Measurements from ENCODE around the gene PROSER2.
"Not testable (repeated sequence)": the region's sequence is repeated elsewhere in the genome, so short reads cannot be mapped to it uniquely, and the experiment has no call there.

Gene PROSER2

GRCh38 chr10:11885437-11886137 is 62.4 kb downstream of the PROSER2 start:
- DNase-seq (ENCODE audit: low read depth in 3 of 3): no peak

- no peak for DNase-seq (ENCODE audit: low read depth in 3 of 3)
Observed at GRCh38 chr10:11886138-11886474, 63.0 kb downstream of the PROSER2 start.

- DNase-seq (ENCODE audit: low read depth in 3 of 3): no peak
Observed at GRCh38 chr10:11886851-11887250, 63.7 kb downstream of the PROSER2 start.

- DNase-seq (ENCODE audit: low read depth in 3 of 3): no peak
Observed at GRCh38 chr10:11887381-11888227, 64.4 kb downstream of the PROSER2 start.

GRCh38 chr10:11889263-11889662 is 66.1 kb downstream of the PROSER2 start:
- not testable (repeated sequence) for DNase-seq (ENCODE audit: low read depth in 3 of 3)

- no peak for DNase-seq (ENCODE audit: low read depth in 3 of 3)
Observed at GRCh38 chr10:11891776-11892486, 68.8 kb downstream of the PROSER2 start.

- DNase-seq (ENCODE audit: low read depth in 3 of 3): no peak
Observed at GRCh38 chr10:11893749-11894278, 70.7 kb downstream of the PROSER2 start.

GRCh38 chr10:11894381-11895107 is 71.4 kb downstream of the PROSER2 start:
- DNase-seq (ENCODE audit: low read depth in 3 of 3): no peak

GRCh38 chr10:11895108-11895466 is 71.9 kb downstream of the PROSER2 start:
- DNase-seq (ENCODE audit: low read depth in 3 of 3): no peak

GRCh38 chr10:11895598-11895997 is 72.4 kb downstream of the PROSER2 start:
- no peak for DNase-seq (ENCODE audit: low read depth in 3 of 3)

GRCh38 chr10:11896549-11897200 is 73.5 kb downstream of the PROSER2 start:
- no peak for DNase-seq (ENCODE audit: low read depth in 3 of 3)

GRCh38 chr10:11898033-11898371 is 74.8 kb downstream of the PROSER2 start:
- no peak for DNase-seq (ENCODE audit: low read depth in 3 of 3)

- no peak for DNase-seq (ENCODE audit: low read depth in 3 of 3)
Observed at GRCh38 chr10:11898372-11899066, 75.4 kb downstream of the PROSER2 start.

- no peak for DNase-seq (ENCODE audit: low read depth in 3 of 3)
Observed at GRCh38 chr10:11899067-11899876, 76.1 kb downstream of the PROSER2 start.

GRCh38 chr10:11901036-11901301 is 77.8 kb downstream of the PROSER2 start:
- no peak for DNase-seq (ENCODE audit: low read depth in 3 of 3)

GRCh38 chr10:11901454-11901832 is 78.3 kb downstream of the PROSER2 start:
- no peak for DNase-seq (ENCODE audit: low read depth in 3 of 3)

GRCh38 chr10:11901833-11902475 is 78.8 kb downstream of the PROSER2 start:
- DNase-seq (ENCODE audit: low read depth in 3 of 3): no peak

- DNase-seq (ENCODE audit: low read depth in 3 of 3): no peak
Observed at GRCh38 chr10:11902646-11903045, 79.5 kb downstream of the PROSER2 start.

GRCh38 chr10:11906714-11907113 is 83.6 kb downstream of the PROSER2 start:
- no peak for DNase-seq (ENCODE audit: low read depth in 3 of 3)

GRCh38 chr10:11907914-11908313 is 84.8 kb downstream of the PROSER2 start:
- DNase-seq (ENCODE audit: low read depth in 3 of 3): no peak

Measured in stimulated activated CD4-positive, alpha-beta T cell treated with anti-CD3 and anti-CD28 coated beads, TNF-alpha, amount 100 ng/mL, for 24 hours (primary cell).